H1 (cell line): ENCODE data around the gene CLN5. TPM values are rescaled to one million over a fixed set of nuclear protein-coding genes. Genes with fewer than 3 reads are reported as not detected.

Source experiments
- CTCF ChIA-PET: fragments of 300-600 bp; sonication (Branson Sonifier 250); formaldehyde crosslinking; loops from one replicate; lab custom pipeline; 2021; ENCODE audit not compliant: partially characterized antibody; lab: Charles Lee
- POLR2A ChIA-PET: fragments of 300-600 bp; sonication (Branson Sonifier 250); formaldehyde crosslinking; loops from one replicate; lab custom pipeline; 2021; ENCODE audit warnings: inconsistent platforms; ENCODE audit not compliant: partially characterized antibody; lab: Charles Lee
- DNase-seq, 2 experiments: peaks; one replicate each; pipeline versions ENCODE4 v3.0.0 to v3.0.0-alpha.2; 2010 to 2022; ENCODE audit warnings: low spot score in 2 of 2, low read depth in 1 of 2, mixed read lengths in 1 of 2
- FAIRE-seq: peaks from 2 replicates; lab custom pipeline; 2011; peaks lifted over from hg19 to GRCh38; lab: Jason Lieb, UNC
- H2AFZ ChIP-seq: 2 replicates; pipeline ENCODE4 v1.8.1; 2012; ENCODE audit warnings: low read length, inconsistent platforms
- H2AK5ac ChIP-seq: 2 replicates; pipeline ENCODE4 v1.6.1; 2013; ENCODE audit warnings: low read depth, low read length
- H2BK120ac ChIP-seq: replicated peaks from 2 replicates; pipeline ENCODE3; 2013; ENCODE audit warnings: low read depth, low read length, inconsistent platforms
- H2BK12ac ChIP-seq: 2 replicates; pipeline ENCODE4 v1.6.1; 2013; ENCODE audit warnings: low read depth, low read length
- H2BK15ac ChIP-seq: 2 replicates; pipeline ENCODE4 v1.6.1; 2013; ENCODE audit warnings: low read length
- H2BK20ac ChIP-seq: 2 replicates; pipeline ENCODE4 v1.6.1; 2013; ENCODE audit warnings: low read length
- H2BK5ac ChIP-seq: 2 replicates; pipeline ENCODE4 v1.6.1; 2013; ENCODE audit warnings: low read depth, low read length
- H3K14ac ChIP-seq: 2 replicates; pipeline ENCODE4 v1.6.1; 2013; ENCODE audit warnings: inconsistent platforms; ENCODE audit not compliant: insufficient read length
- H3K18ac ChIP-seq: 2 replicates; pipeline ENCODE4 v1.6.1; 2013; ENCODE audit warnings: low read length; ENCODE audit errors: extremely low read depth
- H3K23ac ChIP-seq: 2 replicates; pipeline ENCODE4 v1.6.1; 2013; ENCODE audit warnings: inconsistent platforms; ENCODE audit not compliant: insufficient read length
- H3K23me2 ChIP-seq: 2 replicates; pipeline ENCODE4 v1.6.1; 2013; ENCODE audit warnings: low read depth, low read length
- H3K27ac ChIP-seq: 2 replicates; pipeline ENCODE4 v1.6.1; 2011; ENCODE audit warnings: low read depth, low read length, inconsistent platforms
- H3K27me3 ChIP-seq, 4 experiments: replicated peaks in 1 of 4; 1 replicate in 1 of 4; 2 replicates in 3 of 4; pipeline versions ENCODE4 v1.6.1 to v1.8.1; 2011 to 2013; ENCODE audit warnings: low read length in 3 of 4, mild to moderate bottlenecking in 3 of 4, inconsistent platforms in 2 of 4, mixed read lengths in 2 of 4, moderate library complexity in 1 of 4; ENCODE audit not compliant: control insufficient read depth in 3 of 4, insufficient read depth in 3 of 4; ENCODE audit errors: extremely low read depth in 1 of 4
- H3K36me3 ChIP-seq, 4 experiments: 2 replicates each; pipeline versions ENCODE4 v1.6.1 to v1.8.1; 2011 to 2013; ENCODE audit warnings: mild to moderate bottlenecking in 4 of 4, low read length in 3 of 4, moderate library complexity in 2 of 4, control low read depth in 1 of 4, inconsistent platforms in 1 of 4; ENCODE audit not compliant: insufficient read depth in 4 of 4, control insufficient read depth in 2 of 4
- H3K4ac ChIP-seq: replicated peaks from 2 replicates; pipeline ENCODE3; 2013; ENCODE audit warnings: low read length, low read depth, mixed read lengths, inconsistent platforms; ENCODE audit not compliant: insufficient read length
- H3K4me1 ChIP-seq, 4 experiments: replicated peaks in 1 of 4; 1 replicate in 1 of 4; 2 replicates in 3 of 4; pipeline versions ENCODE4 v1.6.1 to v1.8.1; 2011 to 2013; ENCODE audit warnings: low read length in 3 of 4, inconsistent platforms in 2 of 4, mixed read lengths in 1 of 4; ENCODE audit not compliant: insufficient read depth in 4 of 4, control insufficient read depth in 3 of 4
- H3K4me2 ChIP-seq, 2 experiments: 2 replicates each; pipeline versions ENCODE4 v1.6.1 to v1.8.1; 2011 to 2013; ENCODE audit warnings: low read depth in 2 of 2, low read length in 2 of 2, control low read depth in 1 of 2, inconsistent platforms in 1 of 2, mild to moderate bottlenecking in 1 of 2; ENCODE audit not compliant: insufficient read depth in 1 of 2
- H3K4me3 ChIP-seq, 4 experiments: fragments of 200-600, 300-600 bp in 1 of 4; sonication (generic), shearing (Covaris generic), sonication (Bioruptor Twin) in 1 of 4; 2 replicates each; pipeline versions ENCODE4 v1.5.1 to v1.8.1; 2011 to 2016; ENCODE audit warnings: low read length in 4 of 4, low read depth in 3 of 4, control low read depth in 2 of 4, inconsistent platforms in 2 of 4, mild to moderate bottlenecking in 2 of 4, mixed read lengths in 1 of 4, moderate library complexity in 1 of 4; ENCODE audit not compliant: insufficient read depth in 2 of 4; ENCODE audit errors: extremely low read depth in 1 of 4
- H3K56ac ChIP-seq: replicated peaks from 2 replicates; pipeline ENCODE3; 2013; ENCODE audit warnings: low read depth, mild to moderate bottlenecking, mixed read lengths, low read length, inconsistent platforms; ENCODE audit not compliant: insufficient read length
- H3K79me1 ChIP-seq: 2 replicates; pipeline ENCODE4 v1.6.1; 2013; ENCODE audit warnings: low read depth, low read length, control low read depth
- H3K79me2 ChIP-seq, 2 experiments: 2 replicates each; pipeline versions ENCODE4 v1.6.1 to v1.8.1; 2012 to 2013; ENCODE audit warnings: low read length in 2 of 2, mild to moderate bottlenecking in 2 of 2, inconsistent platforms in 1 of 2; ENCODE audit not compliant: insufficient read depth in 2 of 2, control insufficient read depth in 1 of 2
- H3K9ac ChIP-seq, 4 experiments: replicated peaks in 1 of 4; 1 replicate in 1 of 4; 2 replicates in 3 of 4; pipeline versions ENCODE4 v1.6.1 to v1.8.1; 2011 to 2013; ENCODE audit warnings: low read depth in 3 of 4, low read length in 3 of 4, control low read depth in 2 of 4, mild to moderate bottlenecking in 2 of 4, moderate library complexity in 2 of 4, inconsistent platforms in 1 of 4; ENCODE audit errors: extremely low read depth in 1 of 4
- H3K9me3 ChIP-seq, 2 experiments: 2 replicates each; pipeline versions ENCODE4 v1.6.1 to v1.8.1; 2012 to 2013; ENCODE audit warnings: mild to moderate bottlenecking in 2 of 2, moderate library complexity in 2 of 2, control low read depth in 1 of 2, inconsistent platforms in 1 of 2, low read depth in 1 of 2, low read length in 1 of 2, mixed read lengths in 1 of 2; ENCODE audit not compliant: insufficient read depth in 2 of 2
- H4K20me1 ChIP-seq, 2 experiments: replicated peaks in 1 of 2; 2 replicates each; pipeline versions ENCODE3 to v1.8.1; 2011 to 2013; ENCODE audit warnings: inconsistent platforms in 2 of 2, low read length in 2 of 2, mild to moderate bottlenecking in 1 of 2; ENCODE audit not compliant: insufficient read depth in 2 of 2, control insufficient read depth in 1 of 2
- H4K5ac ChIP-seq: 2 replicates; pipeline ENCODE4 v1.6.1; 2013; ENCODE audit warnings: low read length, low read depth, mixed read lengths, inconsistent platforms; ENCODE audit not compliant: insufficient read length
- H4K8ac ChIP-seq: 2 replicates; pipeline ENCODE4 v1.8.0; 2013; ENCODE audit warnings: mild to moderate bottlenecking, moderate library complexity, low read length, inconsistent platforms; ENCODE audit not compliant: insufficient read depth; ENCODE audit errors: extremely low read depth
- H4K91ac ChIP-seq: replicated peaks from 2 replicates; pipeline ENCODE3; 2013; ENCODE audit warnings: low read length, mixed read lengths, inconsistent platforms; ENCODE audit not compliant: insufficient read length
- CEBPB ChIP-seq: IDR thresholded peaks from 2 replicates; pipeline ENCODE4 v1.6.1; 2012; ENCODE audit warnings: low read depth, low read length
- CHD2 ChIP-seq: IDR thresholded peaks from 2 replicates; pipeline ENCODE4 v1.6.1; 2012; ENCODE audit warnings: low read length, improper control_type of control experiment
- CTBP2 ChIP-seq: IDR thresholded peaks from 2 replicates; pipeline ENCODE4 v1.7.0; 2011; ENCODE audit warnings: borderline replicate concordance, mild to moderate bottlenecking, moderate library complexity, mixed read lengths, low read length; ENCODE audit not compliant: insufficient read depth, insufficient read length
- HDAC2 ChIP-seq, 2 experiments: fragments of 300-600 bp in 1 of 2; sonication (generic) in 1 of 2; IDR thresholded peaks; 2 replicates each; pipeline ENCODE4 v1.6.1; 2011 to 2012; ENCODE audit warnings: low read depth in 2 of 2, low read length in 2 of 2, mild to moderate bottlenecking in 2 of 2, moderate library complexity in 2 of 2, borderline replicate concordance in 1 of 2, inconsistent platforms in 1 of 2
- HDAC6 ChIP-seq: IDR thresholded peaks from one replicate; pipeline ENCODE4 v1.7.1; 2012; ENCODE audit warnings: low read depth, mild to moderate bottlenecking, inconsistent platforms, low read length, moderate library complexity
- MAX ChIP-seq: IDR thresholded peaks from 2 replicates; pipeline ENCODE4 v1.6.1; 2012; ENCODE audit warnings: inconsistent platforms
- POLR2A ChIP-seq, 2 experiments: IDR thresholded peaks; 1 replicate in 1 of 2; 2 replicates in 1 of 2; pipeline ENCODE4 v1.6.1; 2011; ENCODE audit warnings: low read depth in 2 of 2, low read length in 2 of 2, mild to moderate bottlenecking in 2 of 2; ENCODE audit errors: control extremely low read depth in 1 of 2
- SAP30 ChIP-seq: fragments of 300-600 bp; sonication (generic); IDR thresholded peaks from 2 replicates; pipeline ENCODE4 v1.7.1; 2012; ENCODE audit warnings: low read length, moderate library complexity, mild to moderate bottlenecking, inconsistent platforms; ENCODE audit not compliant: insufficient read depth, insufficient replicate concordance
- SIN3A ChIP-seq, 2 experiments: IDR thresholded peaks in 1 of 2; conservative IDR thresholded peaks in 1 of 2; 2 replicates each; pipeline ENCODE4 v1.6.1; 2011 to 2012; ENCODE audit warnings: low read length in 2 of 2, improper control_type of control experiment in 1 of 2, low read depth in 1 of 2, mild to moderate bottlenecking in 1 of 2
- WGBS, 2 experiments: shearing (Covaris generic) in 1 of 2; methylation state at CpG; one replicate each; pipeline versions ENCODE4 v1.1.6 to v1.1.7; 2013 to 2015; ENCODE audit warnings: low lambda C conversion rate in 2 of 2, mixed read lengths in 2 of 2, inconsistent platforms in 1 of 2, low coverage in 1 of 2, missing lambda C conversion rate in 1 of 2; ENCODE audit not compliant: insufficient replicate concordance in 2 of 2, insufficient coverage in 1 of 2, insufficient read length in 1 of 2; ENCODE audit errors: extremely low coverage in 1 of 2, missing lambda C conversion rate in 1 of 2; 5-methylcytosine and 5-hydroxymethylcytosine counted together
- polyA plus RNA-seq, 7 experiments: library from polyadenylated mRNA; depleted of rRNA in 3 of 7; stranded (reverse) in 5 of 7; unstranded in 2 of 7; fragments of >200 nt in 5 of 7; fragments of 200-250 nt in 2 of 7; gene quantifications; 1 replicate in 5 of 7; 2 replicates in 1 of 7; 4 replicates in 1 of 7; pipeline versions ENCODE4 v1.2.1 to v1.2.3, GENCODE V29; 2011 to 2013; ENCODE audit warnings: missing spikeins in 2 of 7, mixed read lengths in 2 of 7
- total RNA-seq: library from RNA; stranded (reverse); fragmentation: NEBNext Ultra II Directional; extraction: Animal tissue kit (Norgen Biotek cat#: 25700); gene quantifications from 2 replicates; pipeline ENCODE4 v1.2.1, GENCODE V29; 2021

The CLN5 gene
- total and polyA plus RNA-seq, 2 of the 8 experiments (the other 6 are each of a cell fraction or from before 2014, with no cell fraction given) = 5.3 to 10.1 TPM

DNA sequence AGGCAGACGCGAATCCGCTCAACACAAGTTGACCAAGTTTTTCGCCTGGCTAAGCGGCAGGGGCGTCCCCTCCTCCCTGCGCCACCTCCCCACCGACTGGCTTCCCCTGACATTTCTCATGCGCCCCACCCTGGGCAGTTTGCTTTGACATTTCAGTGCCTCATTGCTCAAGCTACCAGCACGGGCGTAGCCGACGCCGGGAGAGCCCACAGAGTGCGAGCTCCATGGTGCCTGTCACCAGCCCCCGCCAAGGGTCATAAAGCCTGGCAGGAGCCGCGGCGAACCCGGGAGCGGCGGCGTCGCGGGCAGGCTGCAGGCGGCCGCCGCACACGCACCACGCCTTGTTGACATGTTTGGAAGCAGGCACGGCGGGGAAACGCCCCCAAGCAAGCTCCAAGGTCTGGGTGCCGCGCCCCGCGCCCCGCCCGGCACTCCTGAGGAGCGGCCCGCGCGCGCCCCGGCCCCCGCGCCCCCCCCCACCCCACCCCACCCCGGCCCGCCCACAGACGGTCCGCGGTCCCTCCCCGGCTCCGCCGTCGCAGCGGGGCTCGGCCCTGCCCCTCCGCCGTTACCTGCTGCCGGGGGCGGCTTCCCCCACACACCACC is 34.5 kb downstream of the CLN5 start:
- WGBS, 2 experiments = 2% methylated on average over 36 of the region's 62 CpGs; no CpG with 5 or more reads in 1 of the 2 experiments
- DNase-seq (peak in 1 of 2 experiments; percentile 70), FAIRE-seq (no peak)
- Histone ChIP-seq H2AK5ac (no peak overlapping the region), H3K27me3 (no peaks in the 10 kb centered on the region), H2BK120ac (no peak overlapping the region), H3K9ac (peak overlapping the region; percentile 15 to 90 (median 82); a peak in 6 of 7 replicates), H2AFZ (no peak overlapping the region), H3K27ac (peak overlapping the region; percentile 79; the same call in 1 of the 2 replicates), H3K14ac (no peak overlapping the region), H3K18ac (no peak overlapping the region), H3K79me2 (peaks cover 0 to 50% of the 10 kb centered on the region in 2 experiments; a peak in 3 of 4 replicates), H3K4ac (no peak overlapping the region), H2BK12ac (no peak overlapping the region), H2BK20ac (no peak overlapping the region), H4K91ac (no peak overlapping the region), H3K79me1 (no peaks in the 10 kb centered on the region), H2BK15ac (no peak overlapping the region), H4K20me1 (peaks cover 0 to 8% of the 10 kb centered on the region in 2 experiments), H3K9me3 (no peaks in the 10 kb centered on the region), H2BK5ac (no peak overlapping the region), H3K4me1 (peaks cover 1 to 5% (median 3%) of the 10 kb centered on the region in 4 experiments; a peak in 3 of 7 replicates), H3K4me2 (peak overlapping the region; percentile 84 to 95), H3K56ac (no peak overlapping the region), H4K5ac (no peak overlapping the region), H3K4me3 (peak overlapping the region; percentile 67 to 99 (median 82)), H3K23me2 (peaks cover 5% of the 10 kb centered on the region), H4K8ac (peak overlapping the region; percentile 99; the same call in 1 of the 2 replicates), H3K36me3 (peaks cover 0 to 3% (median 0%) of the 10 kb centered on the region in 4 experiments; a peak in 1 of 8 replicates), H3K23ac (no peak overlapping the region)
- POLR2A ChIA-PET = interaction anchor here (0.9 to 2.0 kb wide), 9 partner anchors 8 to 299 kb away, joined by 3 to 7 read pairs (median 4); no protein-coding TSS in a partner anchor
- CTCF ChIA-PET = interaction anchor here (1.1 to 1.4 kb wide), 3 partner anchors 9 to 30 kb away, joined by 3 to 4 read pairs (median 4); no protein-coding TSS in a partner anchor
- TF ChIP-seq CTBP2 (no peak), CEBPB (0 out of 2 replicates have a peak, but pooled peaks have one; percentile 3), HDAC2 (IDR thresholded peaks at IDR 0.05; ENCODE audit: borderline replicate concordance in 1 of 2, low read depth in 2 of 2, low read length in 2 of 2) (peak in 1 of 2 experiments; percentile 91; a peak in 1 of 4 replicates), SAP30 (peak; percentile 65), CHD2 (no peak), HDAC6 (no peak), MAX (peak; percentile 80), POLR2A (IDR thresholded peaks at IDR 0.05; ENCODE audit: control extremely low read depth in 1 of 2, low read depth in 2 of 2, low read length in 2 of 2) (peak in 1 of 2 experiments; percentile 39; a peak in 1 of 3 replicates), SIN3A (conservative IDR thresholded peaks at IDR 0.05 in 1 of 2, IDR thresholded peaks at IDR 0.05 in 1 of 2; ENCODE audit: low read depth in 1 of 2, low read length in 2 of 2) (peak; percentile 68 to 89; a peak in 2 of 4 replicates)
